ENCODE measurements around the gene CCDC74A.
"Not testable (repeated sequence)": the region's sequence is repeated elsewhere in the genome, so short reads cannot be mapped to it uniquely, and the experiment has no call there.

DNA sequence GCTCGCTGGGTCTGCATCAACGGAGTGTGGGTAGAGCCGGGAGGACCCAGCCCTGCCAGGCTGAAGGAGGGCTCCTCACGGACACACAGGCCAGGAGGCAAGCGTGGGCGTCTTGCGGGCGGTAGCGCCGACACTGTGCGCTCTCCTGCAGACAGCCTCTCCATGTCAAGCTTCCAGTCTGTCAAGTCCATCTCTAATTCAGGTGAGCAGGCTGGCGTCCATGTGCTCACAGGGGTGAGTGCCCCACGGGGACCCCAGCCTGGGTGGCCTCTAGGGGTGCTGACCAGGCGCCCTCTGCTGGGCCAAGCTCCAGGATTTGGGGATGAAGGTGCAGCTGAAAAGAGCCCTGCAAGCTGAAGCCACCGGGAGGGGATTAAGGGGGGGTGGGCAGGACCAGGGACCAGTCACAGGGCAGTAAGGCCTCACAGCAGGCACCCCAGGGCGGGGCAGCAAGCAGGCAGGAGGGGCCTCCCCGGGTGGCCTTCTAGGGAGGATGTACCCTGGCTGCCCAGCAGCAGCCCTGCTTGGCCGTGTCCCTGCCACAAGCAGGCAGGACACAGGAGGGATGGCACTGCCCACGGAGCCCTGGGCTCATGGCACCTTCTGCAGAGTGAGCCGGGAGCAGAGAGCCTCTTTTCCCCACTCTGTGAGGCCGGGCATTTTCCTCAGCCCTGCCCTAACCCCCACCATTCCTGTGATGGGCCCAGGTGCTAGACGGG lies 3.1 kb downstream of the CCDC74A start:
- TF ChIP-seq, protein P1, sequence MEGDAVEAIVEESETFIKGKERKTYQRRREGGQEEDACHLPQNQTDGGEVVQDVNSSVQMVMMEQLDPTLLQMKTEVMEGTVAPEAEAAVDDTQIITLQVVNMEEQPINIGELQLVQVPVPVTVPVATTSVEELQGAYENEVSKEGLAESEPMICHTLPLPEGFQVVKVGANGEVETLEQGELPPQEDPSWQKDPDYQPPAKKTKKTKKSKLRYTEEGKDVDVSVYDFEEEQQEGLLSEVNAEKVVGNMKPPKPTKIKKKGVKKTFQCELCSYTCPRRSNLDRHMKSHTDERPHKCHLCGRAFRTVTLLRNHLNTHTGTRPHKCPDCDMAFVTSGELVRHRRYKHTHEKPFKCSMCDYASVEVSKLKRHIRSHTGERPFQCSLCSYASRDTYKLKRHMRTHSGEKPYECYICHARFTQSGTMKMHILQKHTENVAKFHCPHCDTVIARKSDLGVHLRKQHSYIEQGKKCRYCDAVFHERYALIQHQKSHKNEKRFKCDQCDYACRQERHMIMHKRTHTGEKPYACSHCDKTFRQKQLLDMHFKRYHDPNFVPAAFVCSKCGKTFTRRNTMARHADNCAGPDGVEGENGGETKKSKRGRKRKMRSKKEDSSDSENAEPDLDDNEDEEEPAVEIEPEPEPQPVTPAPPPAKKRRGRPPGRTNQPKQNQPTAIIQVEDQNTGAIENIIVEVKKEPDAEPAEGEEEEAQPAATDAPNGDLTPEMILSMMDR (conservative IDR thresholded peaks at IDR 0.05): not testable (repeated sequence)
- not testable (repeated sequence) for TF ChIP-seq ZFX (IDR thresholded peaks at IDR 0.05)
